ENCODE results near the gene ABCA12. TPM values are rescaled to one million over a fixed set of nuclear protein-coding genes. Genes with fewer than 3 reads are reported as not detected.

The ABCA12 gene
- total and polyA plus RNA-seq, 10 of the 15 experiments (the other 5 are each of a cell fraction or from before 2014, with no cell fraction given) = 1.2 to 12.1 (median 6.0) TPM

DNA sequence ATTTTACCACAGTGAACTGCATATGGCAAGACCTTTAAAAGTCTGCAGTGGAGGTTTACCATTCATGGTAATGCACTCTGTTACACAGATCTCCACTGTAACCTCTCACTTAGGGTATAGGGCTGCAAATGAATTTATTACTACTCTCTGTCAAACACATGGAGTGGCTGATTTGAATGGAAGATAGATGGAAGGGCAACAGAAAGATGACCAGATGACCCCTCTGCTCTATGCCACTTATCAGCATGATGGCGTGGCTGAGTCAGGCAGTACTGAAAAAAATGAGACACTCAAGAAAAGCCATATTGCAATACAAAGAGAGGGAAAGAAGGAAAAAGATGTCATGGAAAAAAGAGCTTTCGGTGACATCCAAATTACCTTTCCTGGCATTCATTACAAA, 72.3 kb downstream of the ABCA12 start (continued):
- TF ChIP-seq, protein P1, sequence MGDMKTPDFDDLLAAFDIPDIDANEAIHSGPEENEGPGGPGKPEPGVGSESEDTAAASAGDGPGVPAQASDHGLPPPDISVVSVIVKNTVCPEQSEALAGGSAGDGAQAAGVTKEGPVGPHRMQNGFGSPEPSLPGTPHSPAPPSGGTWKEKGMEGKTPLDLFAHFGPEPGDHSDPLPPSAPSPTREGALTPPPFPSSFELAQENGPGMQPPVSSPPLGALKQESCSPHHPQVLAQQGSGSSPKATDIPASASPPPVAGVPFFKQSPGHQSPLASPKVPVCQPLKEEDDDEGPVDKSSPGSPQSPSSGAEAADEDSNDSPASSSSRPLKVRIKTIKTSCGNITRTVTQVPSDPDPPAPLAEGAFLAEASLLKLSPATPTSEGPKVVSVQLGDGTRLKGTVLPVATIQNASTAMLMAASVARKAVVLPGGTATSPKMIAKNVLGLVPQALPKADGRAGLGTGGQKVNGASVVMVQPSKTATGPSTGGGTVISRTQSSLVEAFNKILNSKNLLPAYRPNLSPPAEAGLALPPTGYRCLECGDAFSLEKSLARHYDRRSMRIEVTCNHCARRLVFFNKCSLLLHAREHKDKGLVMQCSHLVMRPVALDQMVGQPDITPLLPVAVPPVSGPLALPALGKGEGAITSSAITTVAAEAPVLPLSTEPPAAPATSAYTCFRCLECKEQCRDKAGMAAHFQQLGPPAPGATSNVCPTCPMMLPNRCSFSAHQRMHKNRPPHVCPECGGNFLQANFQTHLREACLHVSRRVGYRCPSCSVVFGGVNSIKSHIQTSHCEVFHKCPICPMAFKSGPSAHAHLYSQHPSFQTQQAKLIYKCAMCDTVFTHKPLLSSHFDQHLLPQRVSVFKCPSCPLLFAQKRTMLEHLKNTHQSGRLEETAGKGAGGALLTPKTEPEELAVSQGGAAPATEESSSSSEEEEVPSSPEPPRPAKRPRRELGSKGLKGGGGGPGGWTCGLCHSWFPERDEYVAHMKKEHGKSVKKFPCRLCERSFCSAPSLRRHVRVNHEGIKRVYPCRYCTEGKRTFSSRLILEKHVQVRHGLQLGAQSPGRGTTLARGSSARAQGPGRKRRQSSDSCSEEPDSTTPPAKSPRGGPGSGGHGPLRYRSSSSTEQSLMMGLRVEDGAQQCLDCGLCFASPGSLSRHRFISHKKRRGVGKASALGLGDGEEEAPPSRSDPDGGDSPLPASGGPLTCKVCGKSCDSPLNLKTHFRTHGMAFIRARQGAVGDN (IDR thresholded peaks at IDR 0.05) = no peak
- no peak for TF ChIP-seq IKZF1 (conservative IDR thresholded peaks at IDR 0.05)
- TF ChIP-seq NFYB (IDR thresholded peaks at IDR 0.05; ENCODE audit: insufficient read depth, low read depth, low read length) = no peak
- no peak for TF ChIP-seq NFIC (IDR thresholded peaks at IDR 0.05; ENCODE audit: low read depth, low read length)
- no peak for TF ChIP-seq NR2F1 (conservative IDR thresholded peaks at IDR 0.05)

DNA sequence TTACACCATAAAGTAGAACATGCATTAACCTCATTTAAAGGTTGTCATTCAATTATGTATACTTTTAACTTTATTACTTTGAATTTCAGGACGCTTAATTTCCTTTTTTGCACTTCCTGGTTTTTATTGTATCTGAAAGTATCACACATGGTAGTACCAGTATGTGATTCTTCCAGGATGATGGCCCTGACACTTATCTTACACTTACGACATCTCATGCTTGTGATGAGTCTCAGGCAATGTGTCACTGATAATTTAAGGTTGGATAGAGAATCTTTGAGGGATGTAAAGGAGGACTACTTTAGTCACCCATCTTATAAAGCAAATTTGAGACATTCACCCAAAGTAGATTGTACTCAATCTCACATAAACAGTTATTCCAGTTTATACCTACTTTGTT, 74.9 kb downstream of the ABCA12 start:
- no peak for DNase-seq (ENCODE audit: low read depth, low spot score)
- SMC1A ChIA-PET (ENCODE audit: uncharacterized antibody, unreplicated experiment) = interaction anchor here (0.9 kb wide), 1 partner anchor 37 kb away, joined by 3 read pairs; no protein-coding TSS in a partner anchor
- intact Hi-C loops (cut with micrococcal nuclease; ENCODE audit: unreplicated experiment) = no loop called here
- H3K27me3 ChIP-seq (replicated peaks in 1 of 2; ENCODE audit: control insufficient read depth in 2 of 2, insufficient read depth in 2 of 2, low read length in 1 of 2) = no peaks in the 10 kb centered on the region
- H2AFZ ChIP-seq (ENCODE audit: control insufficient read depth, low read depth, low read length) = no peak overlapping the region
- H3K36me3 ChIP-seq (ENCODE audit: control insufficient read depth in 2 of 2, insufficient read depth in 2 of 2, low read length in 1 of 2) = no peaks in the 10 kb centered on the region
- H3K27ac ChIP-seq (ENCODE audit: control insufficient read depth, insufficient read depth) = no peak overlapping the region
- no peaks in the 10 kb centered on the region for H3K4me1 ChIP-seq (ENCODE audit: control insufficient read depth, insufficient read depth, low read length)
- no peak overlapping the region for H3K4me2 ChIP-seq (ENCODE audit: control insufficient read depth, insufficient read depth)
- POLR2A ChIA-PET = no interaction called here
- RAD21 ChIA-PET (ENCODE audit: unreplicated experiment) = no interaction called here
- no peaks in the 10 kb centered on the region for H4K20me1 ChIP-seq (ENCODE audit: control insufficient read depth, insufficient read depth)
- H3K9ac ChIP-seq (ENCODE audit: control insufficient read depth, insufficient read depth, low read length) = no peak overlapping the region
- no peak for FAIRE-seq
- H3K9me3 ChIP-seq (replicated peaks; ENCODE audit: control insufficient read depth, insufficient read depth, low read length) = no peaks in the 10 kb centered on the region
- H3K4me3 ChIP-seq = no peak overlapping the region
- 82% methylated on average over 2 of the region's 2 CpGs for WGBS (ENCODE audit: insufficient coverage, insufficient replicate concordance, low lambda C conversion rate, missing lambda C conversion rate)
- TF ChIP-seq FOS (IDR thresholded peaks at IDR 0.05; ENCODE audit: borderline replicate concordance, extremely low read depth, insufficient read length) (no peak), HSF1 (IDR thresholded peaks at IDR 0.05; ENCODE audit: low read depth, low read length) (no peak), RELA (IDR thresholded peaks at IDR 0.05; ENCODE audit: borderline replicate concordance, partially characterized antibody) (no peak), POLR2AphosphoS5 (IDR thresholded peaks at IDR 0.05; ENCODE audit: low read length) (no peak), SRF (IDR thresholded peaks at IDR 0.05; ENCODE audit: low read depth in 2 of 2, low read length in 2 of 2) (no peak)
- TF ChIP-seq, protein P2, sequence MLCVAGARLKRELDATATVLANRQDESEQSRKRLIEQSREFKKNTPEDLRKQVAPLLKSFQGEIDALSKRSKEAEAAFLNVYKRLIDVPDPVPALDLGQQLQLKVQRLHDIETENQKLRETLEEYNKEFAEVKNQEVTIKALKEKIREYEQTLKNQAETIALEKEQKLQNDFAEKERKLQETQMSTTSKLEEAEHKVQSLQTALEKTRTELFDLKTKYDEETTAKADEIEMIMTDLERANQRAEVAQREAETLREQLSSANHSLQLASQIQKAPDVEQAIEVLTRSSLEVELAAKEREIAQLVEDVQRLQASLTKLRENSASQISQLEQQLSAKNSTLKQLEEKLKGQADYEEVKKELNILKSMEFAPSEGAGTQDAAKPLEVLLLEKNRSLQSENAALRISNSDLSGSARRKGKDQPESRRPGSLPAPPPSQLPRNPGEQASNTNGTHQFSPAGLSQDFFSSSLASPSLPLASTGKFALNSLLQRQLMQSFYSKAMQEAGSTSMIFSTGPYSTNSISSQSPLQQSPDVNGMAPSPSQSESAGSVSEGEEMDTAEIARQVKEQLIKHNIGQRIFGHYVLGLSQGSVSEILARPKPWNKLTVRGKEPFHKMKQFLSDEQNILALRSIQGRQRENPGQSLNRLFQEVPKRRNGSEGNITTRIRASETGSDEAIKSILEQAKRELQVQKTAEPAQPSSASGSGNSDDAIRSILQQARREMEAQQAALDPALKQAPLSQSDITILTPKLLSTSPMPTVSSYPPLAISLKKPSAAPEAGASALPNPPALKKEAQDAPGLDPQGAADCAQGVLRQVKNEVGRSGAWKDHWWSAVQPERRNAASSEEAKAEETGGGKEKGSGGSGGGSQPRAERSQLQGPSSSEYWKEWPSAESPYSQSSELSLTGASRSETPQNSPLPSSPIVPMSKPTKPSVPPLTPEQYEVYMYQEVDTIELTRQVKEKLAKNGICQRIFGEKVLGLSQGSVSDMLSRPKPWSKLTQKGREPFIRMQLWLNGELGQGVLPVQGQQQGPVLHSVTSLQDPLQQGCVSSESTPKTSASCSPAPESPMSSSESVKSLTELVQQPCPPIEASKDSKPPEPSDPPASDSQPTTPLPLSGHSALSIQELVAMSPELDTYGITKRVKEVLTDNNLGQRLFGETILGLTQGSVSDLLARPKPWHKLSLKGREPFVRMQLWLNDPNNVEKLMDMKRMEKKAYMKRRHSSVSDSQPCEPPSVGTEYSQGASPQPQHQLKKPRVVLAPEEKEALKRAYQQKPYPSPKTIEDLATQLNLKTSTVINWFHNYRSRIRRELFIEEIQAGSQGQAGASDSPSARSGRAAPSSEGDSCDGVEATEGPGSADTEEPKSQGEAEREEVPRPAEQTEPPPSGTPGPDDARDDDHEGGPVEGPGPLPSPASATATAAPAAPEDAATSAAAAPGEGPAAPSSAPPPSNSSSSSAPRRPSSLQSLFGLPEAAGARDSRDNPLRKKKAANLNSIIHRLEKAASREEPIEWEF (IDR thresholded peaks at IDR 0.05; ENCODE audit: insufficient replicate concordance, low read depth, low read length) = no peak
- ATAC-seq = no peak
- in situ Hi-C loops (cut with MboI) = no loop called here
- BruUV-seq (replicated peaks) = no TSS peak
- H3K79me2 ChIP-seq (ENCODE audit: control insufficient read depth, insufficient read depth, low read length) = no peaks in the 10 kb centered on the region
- CTCF ChIA-PET = no interaction called here
